C4-2B (cell line): Measurements from ENCODE around the gene RACGAP1.

Source experiments
- H3K27ac ChIP-seq: fragments of 450-650 bp; 2 replicates; pipeline ENCODE4 v1.5.1; 2017
- CTCF ChIP-seq: fragments of 450-650 bp; conservative IDR thresholded peaks from 2 replicates; pipeline ENCODE4 v1.5.1; 2017; ENCODE audit warnings: mild to moderate bottlenecking
- ZFX ChIP-seq: fragments of 450-650 bp; IDR thresholded peaks from 2 replicates; pipeline ENCODE4 v1.6.1; 2017

RACGAP1 gene

GRCh38 chr12:50059440-50060119 lies 34.3 kb upstream of the RACGAP1 start:
- no peak overlapping the region for H3K27ac ChIP-seq
- TF ChIP-seq ZFX: no peak
- TF ChIP-seq CTCF: no peak

- no peak for TF ChIP-seq ZFX
- TF ChIP-seq CTCF: no peak
- no peak overlapping the region for H3K27ac ChIP-seq
These were observed 33.5 kb upstream of the RACGAP1 start for GRCh38 chr12:50058743-50059312.

GRCh38 chr12:50057896-50058670 lies 32.8 kb upstream of the RACGAP1 start:
- peak overlapping the region; percentile 71 for H3K27ac ChIP-seq
- TF ChIP-seq CTCF (no peak), ZFX (no peak)

DNA sequence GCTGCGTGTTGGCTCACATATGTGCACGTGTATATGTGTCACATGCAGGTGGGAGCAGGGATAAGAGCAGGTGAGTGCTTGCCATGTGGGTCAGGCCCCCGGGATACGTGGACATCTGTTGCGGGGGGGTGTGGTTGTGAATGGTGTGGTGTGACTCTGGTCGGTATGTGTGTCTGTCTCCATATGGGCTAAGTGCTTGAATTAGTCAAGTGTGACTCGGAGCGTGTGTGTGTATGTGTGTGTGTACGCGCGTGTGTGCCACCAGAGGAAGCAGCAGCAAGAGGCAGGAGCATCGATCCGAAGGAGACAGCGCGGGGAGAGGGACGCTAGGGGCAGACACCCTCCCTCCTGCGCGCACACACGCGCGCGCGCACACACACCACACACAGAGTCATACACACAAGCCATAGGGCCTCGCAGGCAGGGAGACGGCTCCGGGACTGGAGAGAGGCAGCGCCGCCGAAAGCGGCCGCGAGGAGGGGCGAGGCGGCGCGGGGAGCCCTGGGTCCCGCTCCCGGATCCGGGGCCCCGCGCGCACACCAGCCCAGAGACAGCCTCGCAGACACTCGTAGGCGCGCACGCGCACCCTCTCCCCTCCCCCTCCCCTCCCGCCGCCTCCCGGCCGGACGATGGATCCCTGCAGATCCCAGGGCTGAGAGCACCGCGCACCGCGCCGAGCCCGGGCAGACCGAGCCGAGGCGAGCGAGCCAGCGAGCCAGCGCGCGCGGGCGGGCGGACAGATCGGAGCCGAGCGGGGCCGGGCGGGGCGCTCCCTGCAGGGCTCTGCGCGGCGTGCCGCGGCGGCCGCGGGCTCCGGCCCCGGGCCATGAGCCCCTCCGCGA lies 31.9 kb upstream of the RACGAP1 start, which contains the start of gene ASIC1:
Gene ASIC1 (plus strand): TSS at position 597 of the 842 bp plus-strand sequence. CDS start 1,171 bp downstream, outside the sequence.
- no peak; the same call in 1 of the 2 replicates for TF ChIP-seq CTCF
- TF ChIP-seq ZFX: no peak
- peak within 1 kb of the TSS; percentile 71 for H3K27ac ChIP-seq

GRCh38 chr12:50056639-50056976 lies 31.3 kb upstream of the RACGAP1 start:
- TF ChIP-seq CTCF (no peak), ZFX (no peak)
- peak overlapping the region; percentile 71 for H3K27ac ChIP-seq

DNA sequence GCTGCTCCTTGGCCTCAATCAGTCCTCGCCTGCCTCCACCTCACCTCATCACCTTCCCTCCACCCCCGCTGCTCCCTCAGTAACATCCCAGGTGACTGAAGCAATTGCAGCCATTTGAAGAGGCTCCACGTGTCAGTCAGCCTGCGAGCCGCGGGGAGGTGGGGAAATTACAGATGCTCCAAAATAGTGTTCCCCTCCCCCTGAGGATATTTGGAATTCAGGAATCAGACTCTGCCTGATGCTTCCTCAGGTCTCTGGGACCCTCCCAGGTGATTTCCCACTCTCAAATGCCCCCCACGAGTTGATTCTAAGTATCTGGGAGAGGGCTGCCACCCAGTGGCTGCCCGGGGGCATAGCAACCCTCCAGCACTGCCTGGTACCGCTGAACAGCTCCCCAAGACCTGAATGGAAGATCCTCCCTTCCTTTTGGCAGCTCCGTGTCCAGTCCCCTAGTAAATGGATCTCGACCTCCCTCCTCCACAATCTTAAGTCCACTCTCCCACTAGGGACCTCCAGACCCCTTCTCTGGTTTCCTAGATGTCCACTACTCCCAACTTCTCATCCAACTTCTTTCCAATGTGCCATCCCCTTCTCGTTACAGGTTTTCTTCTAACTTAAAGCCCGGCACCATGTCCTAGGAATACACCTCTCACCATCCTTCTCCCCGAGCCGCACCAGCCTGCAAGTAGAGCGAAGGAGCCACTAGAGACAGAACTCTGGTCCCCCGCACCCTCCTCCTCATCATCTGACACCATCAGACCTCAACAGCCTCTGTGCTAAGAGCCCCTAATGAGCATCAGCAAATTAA lies 30.7 kb upstream of the RACGAP1 start:
- H3K27ac ChIP-seq: peak overlapping the region; percentile 7; the same call in 1 of the 2 replicates
- TF ChIP-seq CTCF (peak; percentile 95), ZFX (no peak)
